Keratinocyte (primary cell): ENCODE data around the gene EEF1A2. TPM values are rescaled to one million over a fixed set of nuclear protein-coding genes. Genes with fewer than 3 reads are reported as not detected.

Experiments
- DNase-seq: peaks from one replicate; pipeline ENCODE4 v3.0.0-alpha.2; 2011; ENCODE audit warnings: low read depth, missing footprints, low spot score
- FAIRE-seq: peaks from 2 replicates; lab custom pipeline; 2011; peaks lifted over from hg19 to GRCh38; lab: Jason Lieb, UNC
- H2AFZ ChIP-seq: 2 replicates; pipeline ENCODE4 v1.6.0; 2012; ENCODE audit warnings: low read length, control low read depth, inconsistent platforms; ENCODE audit not compliant: control insufficient read depth
- H3K27ac ChIP-seq: 2 replicates; pipeline ENCODE4 v1.5.1; 2011; ENCODE audit warnings: low read length; ENCODE audit not compliant: control insufficient read depth, insufficient read depth
- H3K27me3 ChIP-seq: 3 replicates; pipeline ENCODE4 v1.6.0; 2011; ENCODE audit warnings: low read length; ENCODE audit not compliant: control insufficient read depth, insufficient read depth; ENCODE audit errors: extremely low read depth
- H3K36me3 ChIP-seq, 2 experiments: 2 replicates in 1 of 2; 3 replicates in 1 of 2; pipeline ENCODE4 v1.5.1; 2011; ENCODE audit warnings: low read length in 2 of 2, mild to moderate bottlenecking in 1 of 2; ENCODE audit not compliant: control insufficient read depth in 2 of 2, insufficient read depth in 2 of 2; ENCODE audit errors: extremely low read depth in 1 of 2
- H3K4me1 ChIP-seq: 3 replicates; pipeline ENCODE4 v1.5.1; 2011; ENCODE audit warnings: low read length; ENCODE audit not compliant: control insufficient read depth, insufficient read depth; ENCODE audit errors: extremely low read depth
- H3K4me2 ChIP-seq: 3 replicates; pipeline ENCODE4 v1.6.0; 2011; ENCODE audit warnings: low read depth, low read length; ENCODE audit not compliant: control insufficient read depth, insufficient read depth; ENCODE audit errors: extremely low read depth
- H3K4me3 ChIP-seq, 3 experiments: fragments of 200-600 bp in 1 of 3; sonication (generic) in 1 of 3; 2 replicates in 2 of 3; 3 replicates in 1 of 3; pipeline ENCODE4 v1.5.1; 2011 to 2016; ENCODE audit warnings: low read length in 3 of 3, mild to moderate bottlenecking in 3 of 3, control low read depth in 2 of 3, inconsistent platforms in 1 of 3, low read depth in 1 of 3, mixed read lengths in 1 of 3, mixed run types in 1 of 3, moderate library complexity in 1 of 3; ENCODE audit not compliant: control insufficient read depth in 2 of 3, insufficient read depth in 2 of 3; ENCODE audit errors: extremely low read depth in 1 of 3
- H3K79me2 ChIP-seq: 2 replicates; pipeline ENCODE4 v1.6.0; 2012; ENCODE audit warnings: low read length; ENCODE audit not compliant: control insufficient read depth, insufficient read depth
- H3K9ac ChIP-seq: 3 replicates; pipeline ENCODE4 v1.6.0; 2011; ENCODE audit warnings: low read length; ENCODE audit not compliant: control insufficient read depth, insufficient read depth; ENCODE audit errors: extremely low read depth
- H3K9me1 ChIP-seq: 3 replicates; pipeline ENCODE4 v1.6.0; 2011; ENCODE audit warnings: low read length; ENCODE audit not compliant: control insufficient read depth, insufficient read depth; ENCODE audit errors: extremely low read depth
- H3K9me3 ChIP-seq: 2 replicates; pipeline ENCODE4 v1.5.1; 2012; ENCODE audit warnings: low read depth, low read length; ENCODE audit not compliant: control insufficient read depth
- H4K20me1 ChIP-seq: 3 replicates; pipeline ENCODE4 v1.6.0; 2011; ENCODE audit warnings: low read length; ENCODE audit not compliant: control insufficient read depth, insufficient read depth; ENCODE audit errors: extremely low read depth
- CTCF ChIP-seq, 3 experiments: IDR thresholded peaks in 1 of 3; conservative IDR thresholded peaks in 1 of 3; optimal IDR thresholded peaks in 1 of 3; 2 replicates in 2 of 3; 3 replicates in 1 of 3; pipeline versions ENCODE3 to v1.5.1; 2011; ENCODE audit warnings: low read length in 3 of 3, mild to moderate bottlenecking in 3 of 3, moderate library complexity in 2 of 3, control low read depth in 1 of 3, inconsistent platforms in 1 of 3; ENCODE audit not compliant: insufficient read depth in 2 of 3; ENCODE audit errors: extremely low read depth in 1 of 3
- EZH2 ChIP-seq: IDR thresholded peaks from one replicate; pipeline ENCODE4 v1.6.1; 2012; ENCODE audit warnings: inconsistent platforms, mild to moderate bottlenecking, low read length, moderate library complexity
- dilution Hi-C: fragments of 300-500 bp; cut with MboI; formaldehyde crosslinking; loops from one replicate; pipeline ENCODE4 v1.7.0; 2020; ENCODE audit warnings: low sequenced_read_pairs; ENCODE audit not compliant: extremely low pct_ligation_motif_present
- polyA plus RNA-seq, 5 experiments: library from polyadenylated mRNA; depleted of rRNA in 3 of 5; stranded (reverse) in 3 of 5; stranded (forward) in 1 of 5; unstranded in 1 of 5; fragments of >200 nt; gene quantifications; 1 replicate in 1 of 5; 2 replicates in 3 of 5; 3 replicates in 1 of 5; pipeline versions ENCODE4 v1.2.1 to v1.2.3, GENCODE V29; 2011 to 2012; ENCODE audit warnings: missing spikeins in 2 of 5, low read depth in 1 of 5, low replicate concordance in 1 of 5

Gene EEF1A2
- polyA plus RNA-seq, 1 donor (not counting 4 experiments of a cell fraction or from before 2014, with no cell fraction given): 0.12 TPM

DNA sequence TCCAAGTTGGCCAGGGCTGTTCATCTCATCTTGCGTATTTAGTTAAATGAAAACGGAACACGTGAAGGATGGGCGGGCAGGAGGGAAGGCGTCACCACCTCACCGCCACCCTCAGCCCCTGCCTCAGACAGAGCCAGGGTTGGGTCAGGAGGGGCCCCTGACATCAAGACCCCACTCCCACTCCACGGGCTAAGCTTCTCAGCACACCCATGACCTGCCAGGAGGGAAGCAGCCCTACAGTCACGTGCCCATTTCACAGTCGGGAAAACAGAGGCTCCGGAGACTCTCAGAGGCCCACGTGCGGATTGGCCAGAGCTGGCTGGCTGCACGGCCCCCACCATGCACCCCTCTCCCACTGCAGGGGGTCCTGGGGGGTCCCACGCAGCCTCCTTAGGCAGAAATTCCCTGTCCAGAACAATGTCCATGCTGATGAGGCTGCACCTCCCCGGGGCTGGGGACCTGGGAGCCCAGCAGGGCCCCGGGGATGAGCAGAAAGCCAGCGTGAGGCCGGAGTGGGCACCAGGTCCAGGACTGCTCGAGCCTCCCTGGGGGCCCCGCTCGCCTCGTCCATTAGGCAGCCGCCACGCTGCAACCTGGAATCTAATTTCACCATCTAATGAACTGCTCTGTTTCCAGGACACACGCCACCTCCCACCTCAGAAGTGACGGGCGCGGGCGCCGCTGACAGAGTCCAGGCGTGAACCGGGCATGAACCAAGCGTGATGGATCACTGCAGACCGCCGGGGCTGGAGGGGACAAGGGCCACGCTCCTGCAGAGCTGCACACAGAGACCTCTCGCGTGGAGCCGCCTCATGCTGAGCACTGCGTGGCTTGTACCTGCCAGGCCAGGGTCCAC, 42.2 kb downstream of the EEF1A2 start:
- no peaks in the 10 kb centered on the region for H3K79me2 ChIP-seq
- peaks cover 6% of the 10 kb centered on the region for H4K20me1 ChIP-seq
- H2AFZ ChIP-seq: no peak overlapping the region
- H3K27me3 ChIP-seq: peaks cover 28% of the 10 kb centered on the region
- no peaks in the 10 kb centered on the region for H3K36me3 ChIP-seq
- no peak overlapping the region for H3K4me3 ChIP-seq
- H3K9me3 ChIP-seq: no peaks in the 10 kb centered on the region
- peaks cover 16% of the 10 kb centered on the region for H3K4me1 ChIP-seq
- H3K27ac ChIP-seq: no peak overlapping the region
- no peak for TF ChIP-seq EZH2
- no peak for TF ChIP-seq CTCF (optimal IDR thresholded peaks at IDR 0.05 in 1 of 3, IDR thresholded peaks at IDR 0.05 in 1 of 3, conservative IDR thresholded peaks at IDR 0.05 in 1 of 3; ENCODE audit: extremely low read depth in 1 of 3, insufficient read depth in 2 of 3, low read length in 3 of 3)
- no peak overlapping the region for H3K9ac ChIP-seq
- dilution Hi-C loops: no loop called here
- no peak overlapping the region for H3K4me2 ChIP-seq
- no peak for FAIRE-seq
- H3K9me1 ChIP-seq: no peaks in the 10 kb centered on the region
- DNase-seq: no peak

GRCh38 chr20:63455568-63455859, 43.4 kb downstream of the EEF1A2 start:
- Histone ChIP-seq H3K9me1 (no peaks in the 10 kb centered on the region), H3K9ac (no peak overlapping the region), H3K4me3 (no peak overlapping the region), H3K4me1 (peaks cover 16% of the 10 kb centered on the region), H3K27ac (no peak overlapping the region), H2AFZ (no peak overlapping the region), H3K27me3 (peaks cover 25% of the 10 kb centered on the region), H3K36me3 (no peaks in the 10 kb centered on the region), H3K4me2 (no peak overlapping the region), H3K9me3 (no peaks in the 10 kb centered on the region), H3K79me2 (no peaks in the 10 kb centered on the region), H4K20me1 (peaks cover 3% of the 10 kb centered on the region)
- TF ChIP-seq EZH2 (no peak), CTCF (optimal IDR thresholded peaks at IDR 0.05 in 1 of 3, IDR thresholded peaks at IDR 0.05 in 1 of 3, conservative IDR thresholded peaks at IDR 0.05 in 1 of 3; ENCODE audit: extremely low read depth in 1 of 3, insufficient read depth in 2 of 3, low read length in 3 of 3) (no peak)
- no peak for DNase-seq
- dilution Hi-C loops: no loop called here
- FAIRE-seq: no peak
